H9 (cell line): ENCODE results near the gene TNFRSF1B. TPM values are rescaled to one million over a fixed set of nuclear protein-coding genes. Genes with fewer than 3 reads are reported as not detected.

Experiments used
- DNase-seq: peaks from one replicate; pipeline ENCODE4 v3.0.0-alpha.2; 2017
- H2AFZ ChIP-seq: one replicate; pipeline ENCODE4 v1.6.1; 2013; ENCODE audit warnings: mild to moderate bottlenecking, low read length, control low read depth, moderate library complexity
- H2AK5ac ChIP-seq: 2 replicates; pipeline ENCODE4 v1.6.1; 2013; ENCODE audit warnings: low read length, control low read depth, mixed read lengths; ENCODE audit not compliant: insufficient read length
- H2BK120ac ChIP-seq: one replicate; pipeline ENCODE4 v1.6.1; 2013; ENCODE audit warnings: low read depth, mild to moderate bottlenecking, low read length, control low read depth, inconsistent platforms; ENCODE audit not compliant: poor library complexity, severe bottlenecking
- H2BK12ac ChIP-seq: 2 replicates; pipeline ENCODE4 v1.6.1; 2013; ENCODE audit warnings: low read length, control low read depth, mixed read lengths, low read depth; ENCODE audit not compliant: insufficient read length
- H2BK15ac ChIP-seq: 2 replicates; pipeline ENCODE4 v1.6.1; 2013; ENCODE audit warnings: low read depth, low read length, control low read depth
- H2BK20ac ChIP-seq: one replicate; pipeline ENCODE4 v1.6.1; 2013; ENCODE audit warnings: low read depth, mild to moderate bottlenecking, low read length, control low read depth, inconsistent platforms; ENCODE audit not compliant: poor library complexity, severe bottlenecking
- H2BK5ac ChIP-seq: 2 replicates; pipeline ENCODE4 v1.6.1; 2013; ENCODE audit warnings: low read length, control low read depth, mixed read lengths; ENCODE audit not compliant: insufficient read length
- H3K14ac ChIP-seq: 2 replicates; pipeline ENCODE4 v1.6.1; 2013; ENCODE audit warnings: low read length, control low read depth; ENCODE audit not compliant: insufficient read depth
- H3K18ac ChIP-seq: 2 replicates; pipeline ENCODE4 v1.6.1; 2013; ENCODE audit warnings: low read depth, mild to moderate bottlenecking, mixed read lengths, low read length, control low read depth; ENCODE audit not compliant: insufficient read length
- H3K23ac ChIP-seq: 2 replicates; pipeline ENCODE4 v1.6.1; 2013; ENCODE audit warnings: low read length, control low read depth, mixed read lengths, low read depth; ENCODE audit not compliant: insufficient read length
- H3K23me2 ChIP-seq: 2 replicates; pipeline ENCODE4 v1.6.1; 2013; ENCODE audit warnings: low read depth, mild to moderate bottlenecking, mixed read lengths, low read length, control low read depth; ENCODE audit not compliant: insufficient read length, poor library complexity, severe bottlenecking
- H3K27ac ChIP-seq: 2 replicates; pipeline ENCODE4 v1.5.1; 2013; ENCODE audit warnings: low read length, control low read depth, mixed read lengths, low read depth; ENCODE audit not compliant: insufficient read length
- H3K27me3 ChIP-seq: 2 replicates; pipeline ENCODE4 v1.6.1; 2013; ENCODE audit warnings: low read length, control low read depth, inconsistent platforms; ENCODE audit not compliant: insufficient read depth
- H3K4ac ChIP-seq: 2 replicates; pipeline ENCODE4 v1.6.1; 2013; ENCODE audit warnings: low read depth, mild to moderate bottlenecking, control low read depth, inconsistent platforms, low read length, moderate library complexity
- H3K4me1 ChIP-seq: 2 replicates; pipeline ENCODE4 v1.6.1; 2013; ENCODE audit warnings: low read length, control low read depth, inconsistent platforms; ENCODE audit not compliant: insufficient read depth
- H3K4me2 ChIP-seq: 2 replicates; pipeline ENCODE4 v1.6.1; 2013; ENCODE audit warnings: low read length, control low read depth, mixed read lengths; ENCODE audit not compliant: insufficient read length, insufficient read depth
- H3K56ac ChIP-seq: 2 replicates; pipeline ENCODE4 v1.6.1; 2013; ENCODE audit warnings: low read depth, mild to moderate bottlenecking, mixed read lengths, low read length, control low read depth; ENCODE audit not compliant: insufficient read length
- H3K79me1 ChIP-seq: 2 replicates; pipeline ENCODE4 v1.6.1; 2013; ENCODE audit warnings: low read depth, mild to moderate bottlenecking, moderate library complexity, low read length, control low read depth, inconsistent platforms; ENCODE audit not compliant: insufficient read depth, poor library complexity, severe bottlenecking
- H3K79me2 ChIP-seq: 2 replicates; pipeline ENCODE4 v1.6.1; 2013; ENCODE audit warnings: low read length, control low read depth, inconsistent platforms; ENCODE audit not compliant: insufficient read depth
- H3K9ac ChIP-seq: 2 replicates; pipeline ENCODE4 v1.6.1; 2013; ENCODE audit warnings: low read length, control low read depth, mixed read lengths; ENCODE audit not compliant: insufficient read length; ENCODE audit errors: extremely low read depth
- H3K9me3 ChIP-seq: one replicate; pipeline ENCODE4 v1.6.1; 2013; ENCODE audit warnings: low read depth, low read length, inconsistent platforms; ENCODE audit not compliant: control insufficient read depth
- H3T11ph ChIP-seq: one replicate; pipeline ENCODE4 v1.6.1; 2013; ENCODE audit warnings: mild to moderate bottlenecking, low read length, control low read depth, inconsistent platforms
- H4K20me1 ChIP-seq: one replicate; pipeline ENCODE4 v1.6.1; 2013; ENCODE audit not compliant: control insufficient read depth, insufficient read length, insufficient read depth
- H4K5ac ChIP-seq: 2 replicates; pipeline ENCODE4 v1.6.1; 2013; ENCODE audit warnings: low read depth, mild to moderate bottlenecking, mixed read lengths, low read length, control low read depth; ENCODE audit not compliant: insufficient read length
- H4K8ac ChIP-seq: replicated peaks from 2 replicates; pipeline ENCODE4 v1.6.1; 2013; ENCODE audit warnings: low read length, control low read depth, mixed read lengths, low read depth; ENCODE audit not compliant: insufficient read length
- H4K91ac ChIP-seq: 2 replicates; pipeline ENCODE4 v1.6.1; 2013; ENCODE audit warnings: low read depth, mild to moderate bottlenecking, moderate library complexity, mixed read lengths, low read length, control low read depth; ENCODE audit not compliant: insufficient read length
- H3K27ac Mint-ChIP-seq, 3 experiments: 2 replicates in 2 of 3; 3 replicates in 1 of 3; pipeline ENCODE4 v1.8.0; 2020 to 2021; ENCODE audit warnings: mixed read lengths in 3 of 3, mild to moderate bottlenecking in 1 of 3, moderate library complexity in 1 of 3
- H3K27me3 Mint-ChIP-seq: 2 replicates; pipeline ENCODE4 v1.8.0; 2021; ENCODE audit warnings: low read depth, mild to moderate bottlenecking, moderate library complexity, mixed read lengths
- H3K36me3 Mint-ChIP-seq, 3 experiments: 2 replicates in 2 of 3; 3 replicates in 1 of 3; pipeline ENCODE4 v1.8.0; 2020 to 2021; ENCODE audit warnings: low read depth in 3 of 3, mixed read lengths in 3 of 3; ENCODE audit not compliant: insufficient read depth in 1 of 3
- H3K4me1 Mint-ChIP-seq, 2 experiments: 2 replicates each; pipeline ENCODE4 v1.8.0; 2020; ENCODE audit warnings: mixed read lengths in 2 of 2
- H3K4me3 Mint-ChIP-seq, 2 experiments: 2 replicates in 1 of 2; 3 replicates in 1 of 2; pipeline ENCODE4 v1.8.0; 2020 to 2021; ENCODE audit warnings: mild to moderate bottlenecking in 2 of 2, mixed read lengths in 2 of 2, moderate library complexity in 1 of 2
- H3K9me3 Mint-ChIP-seq, 2 experiments: 2 replicates in 1 of 2; 3 replicates in 1 of 2; pipeline ENCODE4 v1.8.0; 2020; ENCODE audit warnings: mild to moderate bottlenecking in 2 of 2, mixed read lengths in 2 of 2, moderate library complexity in 1 of 2
- WGBS: extraction: QIAGEN DNeasy Blood & Tissue Kit; methylation state at CpG from one replicate; pipeline ENCODE4 v1.1.7; 2013; ENCODE audit warnings: missing lambda C conversion rate, low lambda C conversion rate, mixed read lengths; ENCODE audit not compliant: insufficient read length; ENCODE audit errors: extremely low coverage; 5-methylcytosine and 5-hydroxymethylcytosine counted together
- total RNA-seq: library from RNA; stranded (reverse); gene quantifications from 2 replicates; pipeline ENCODE4 v1.2.1, GENCODE V29; 2021
- TF ChIP-seq, protein P1 (sequence below): fragments of 200-600 bp; sonication (generic); conservative IDR thresholded peaks from 3 replicates; pipeline ENCODE4 v1.8.0; 2021; ENCODE audit warnings: antibody characterized with exemption, mild to moderate bottlenecking

Gene TNFRSF1B
- total RNA-seq, 1 experiment from 2014 or later: 0.57 TPM

DNA sequence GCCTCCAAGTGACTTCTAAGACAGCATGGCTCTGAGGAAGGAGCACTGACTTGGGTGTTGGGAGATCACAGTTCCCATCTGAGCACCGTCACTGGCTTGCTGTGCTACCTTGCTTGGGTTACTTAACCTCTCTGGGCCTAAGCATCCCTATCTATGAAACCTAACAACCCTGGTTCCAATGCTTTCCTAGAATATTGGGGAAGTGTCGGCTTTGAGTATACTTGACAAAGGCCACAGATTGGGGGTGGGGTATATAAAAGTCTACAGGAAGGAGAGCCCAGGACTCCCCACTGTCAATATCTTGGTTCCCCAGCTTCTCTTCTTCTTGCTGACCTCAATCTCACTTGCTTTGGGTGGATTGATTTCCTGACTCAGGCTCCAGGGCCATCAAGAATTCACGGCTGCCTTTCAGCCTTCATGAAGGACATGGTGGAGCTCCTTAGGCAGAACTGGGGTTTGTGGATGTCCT is 6.3 kb downstream of the TNFRSF1B start:
- Histone ChIP-seq H4K20me1 (no peaks in the 10 kb centered on the region), H2BK5ac (no peak overlapping the region), H3K23ac (no peak overlapping the region), H3T11ph (no peak overlapping the region), H2BK15ac (no peak overlapping the region), H3K9me3 (no peaks in the 10 kb centered on the region), H3K23me2 (no peaks in the 10 kb centered on the region), H2BK120ac (no peak overlapping the region), H3K9ac (no peak overlapping the region), H3K4me2 (no peak overlapping the region), H3K18ac (no peak overlapping the region), H3K27ac (no peak overlapping the region), H4K5ac (no peak overlapping the region), H2AK5ac (no peak overlapping the region), H3K14ac (no peak overlapping the region), H3K27me3 (no peaks in the 10 kb centered on the region; the same call in 1 of the 2 replicates), H3K79me1 (no peaks in the 10 kb centered on the region), H3K4me1 (no peaks in the 10 kb centered on the region; the same call in 1 of the 2 replicates), H3K56ac (no peak overlapping the region), H2AFZ (no peak overlapping the region), H2BK12ac (no peak overlapping the region), H3K79me2 (no peaks in the 10 kb centered on the region), H4K91ac (no peak overlapping the region), H4K8ac (no peak overlapping the region), H3K4ac (no peak overlapping the region), H2BK20ac (no peak overlapping the region)
- Mint-ChIP-seq H3K9me3 (no peaks in the 10 kb centered on the region; a peak in 2 of 5 replicates), H3K4me1 (peaks cover 20 to 27% of the 10 kb centered on the region in 2 experiments), H3K36me3 (no peaks in the 10 kb centered on the region), H3K4me3 (no peak overlapping the region), H3K27ac (no peak overlapping the region), H3K27me3 (peaks cover 23% of the 10 kb centered on the region)
- no peak for DNase-seq
- no CpG with 5 or more reads among the region's 3 CpGs for WGBS
- TF ChIP-seq, protein P1, sequence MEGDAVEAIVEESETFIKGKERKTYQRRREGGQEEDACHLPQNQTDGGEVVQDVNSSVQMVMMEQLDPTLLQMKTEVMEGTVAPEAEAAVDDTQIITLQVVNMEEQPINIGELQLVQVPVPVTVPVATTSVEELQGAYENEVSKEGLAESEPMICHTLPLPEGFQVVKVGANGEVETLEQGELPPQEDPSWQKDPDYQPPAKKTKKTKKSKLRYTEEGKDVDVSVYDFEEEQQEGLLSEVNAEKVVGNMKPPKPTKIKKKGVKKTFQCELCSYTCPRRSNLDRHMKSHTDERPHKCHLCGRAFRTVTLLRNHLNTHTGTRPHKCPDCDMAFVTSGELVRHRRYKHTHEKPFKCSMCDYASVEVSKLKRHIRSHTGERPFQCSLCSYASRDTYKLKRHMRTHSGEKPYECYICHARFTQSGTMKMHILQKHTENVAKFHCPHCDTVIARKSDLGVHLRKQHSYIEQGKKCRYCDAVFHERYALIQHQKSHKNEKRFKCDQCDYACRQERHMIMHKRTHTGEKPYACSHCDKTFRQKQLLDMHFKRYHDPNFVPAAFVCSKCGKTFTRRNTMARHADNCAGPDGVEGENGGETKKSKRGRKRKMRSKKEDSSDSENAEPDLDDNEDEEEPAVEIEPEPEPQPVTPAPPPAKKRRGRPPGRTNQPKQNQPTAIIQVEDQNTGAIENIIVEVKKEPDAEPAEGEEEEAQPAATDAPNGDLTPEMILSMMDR: no peak
